ENCODE data around the gene ADAM19.

DNA sequence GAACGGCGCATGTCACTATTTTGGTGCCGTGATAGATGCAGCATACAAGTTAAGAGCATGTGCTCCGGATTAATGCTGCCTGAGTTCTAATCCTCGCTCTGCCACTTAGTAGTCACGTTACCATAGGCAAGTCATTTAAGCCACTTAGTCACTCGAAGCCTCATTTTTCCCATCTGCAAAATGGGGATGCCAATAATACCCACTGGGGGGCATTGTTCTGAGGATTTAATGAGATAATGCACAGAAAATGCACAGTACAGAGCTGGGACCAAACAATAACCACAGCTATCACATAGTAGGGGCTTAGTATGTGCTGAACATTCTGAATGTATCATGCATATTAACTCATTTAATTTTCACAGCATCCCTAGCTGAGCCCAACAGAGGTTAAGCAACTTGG, 106.5 kb downstream of the ADAM19 start:
- TF ChIP-seq POLR2AphosphoS5 (IDR thresholded peaks at IDR 0.05; ENCODE audit: borderline replicate concordance, low read depth, low read length) (no peak), EZH2 (IDR thresholded peaks at IDR 0.05) (no peak), FOXP2 (optimal IDR thresholded peaks at IDR 0.05; ENCODE audit: control extremely low read depth, extremely low read length, insufficient read depth) (no peak)
